ENCODE results near the gene IDH1. TPM values are rescaled to one million over a fixed set of nuclear protein-coding genes. Genes with fewer than 3 reads are reported as not detected.

The IDH1 gene
- total RNA-seq, 4 donors from 2014 or later, result 22.8 to 105 (median 38.1) TPM

- intact Hi-C loops (cut with DNase I; ENCODE audit: low total_unique reads), result no loop called here
- H3K4me3 ChIP-seq, result no peak overlapping the region
Observed at GRCh38 chr2:208192611-208193236, 62.1 kb downstream of the IDH1 start.

GRCh38 chr2:208189810-208190503 is 64.9 kb downstream of the IDH1 start, which contains the start of gene C2orf80:
C2orf80 (minus strand) TSS chr2:208190030; CDS start chr2:208186986, 3,044 bp downstream.
- Histone ChIP-seq H3K4me1 (no peaks in the 10 kb centered on the region), H3K9me3 (no peaks in the 10 kb centered on the region), H3K27me3 (no peaks in the 10 kb centered on the region), H3K36me3 (no peaks in the 10 kb centered on the region), H3K27ac (no peak within 1 kb of the TSS), H3K4me3 (no peak within 1 kb of the TSS)
- DNase-seq, result no peak
- no peak for TF ChIP-seq CTCF (IDR thresholded peaks at IDR 0.05)
- TF ChIP-seq POLR2A (IDR thresholded peaks at IDR 0.05), result no peak
- intact Hi-C loops (cut with DNase I; ENCODE audit: low total_unique reads), result no loop called here

More at GRCh38 chr2:208192611-208193236, 62.1 kb downstream of the IDH1 start:
- Histone ChIP-seq H3K27ac (no peak overlapping the region), H3K36me3 (no peaks in the 10 kb centered on the region), H3K27me3 (no peaks in the 10 kb centered on the region), H3K4me1 (no peaks in the 10 kb centered on the region), H3K9me3 (no peaks in the 10 kb centered on the region)
- TF ChIP-seq POLR2A (IDR thresholded peaks at IDR 0.05), result no peak
- no peak for TF ChIP-seq CTCF (IDR thresholded peaks at IDR 0.05)
- no peak for DNase-seq

- H3K9me3 ChIP-seq, result no peaks in the 10 kb centered on the region
- no peaks in the 10 kb centered on the region for H3K36me3 ChIP-seq
- no peak for DNase-seq
- H3K4me1 ChIP-seq, result no peaks in the 10 kb centered on the region
- no peak overlapping the region for H3K27ac ChIP-seq
- no peaks in the 10 kb centered on the region for H3K27me3 ChIP-seq
- no peak overlapping the region for H3K4me3 ChIP-seq
- intact Hi-C loops (cut with DNase I; ENCODE audit: low total_unique reads), result no loop called here
- TF ChIP-seq POLR2A (IDR thresholded peaks at IDR 0.05), result no peak
- TF ChIP-seq CTCF (IDR thresholded peaks at IDR 0.05), result no peak
Observed at GRCh38 chr2:208189069-208189809, 65.6 kb downstream of the IDH1 start.

GRCh38 chr2:208186893-208187292 is 68.0 kb downstream of the IDH1 start:
- intact Hi-C loops (cut with DNase I; ENCODE audit: low total_unique reads), result no loop called here
- no peak for DNase-seq

More at GRCh38 chr2:208186893-208187292, 68.0 kb downstream of the IDH1 start:
- no peaks in the 10 kb centered on the region for H3K36me3 ChIP-seq
- no peaks in the 10 kb centered on the region for H3K9me3 ChIP-seq
- H3K4me3 ChIP-seq, result no peak overlapping the region
- TF ChIP-seq POLR2A (IDR thresholded peaks at IDR 0.05) (no peak), CTCF (IDR thresholded peaks at IDR 0.05) (no peak)
- no peaks in the 10 kb centered on the region for H3K4me1 ChIP-seq
- no peak overlapping the region for H3K27ac ChIP-seq
- H3K27me3 ChIP-seq, result no peaks in the 10 kb centered on the region
